SU-DHL-6 (cell line): ENCODE results near the gene OTUD5.

ENCODE experiments used
- H2AFZ ChIP-seq: fragments of 200-600 bp; sonication (generic); 2 replicates; pipeline ENCODE4 v1.6.1; 2014; ENCODE audit warnings: low read depth, mild to moderate bottlenecking, moderate library complexity, mixed read lengths, antibody characterized with exemption, low read length; ENCODE audit not compliant: severe bottlenecking
- H3F3A ChIP-seq: fragments of 200-600 bp; shearing (Covaris generic); 2 replicates; pipeline ENCODE4 v1.6.0; 2016; ENCODE audit warnings: antibody characterized with exemption, mild to moderate bottlenecking; ENCODE audit not compliant: insufficient read depth
- H3K27ac ChIP-seq: fragments of 200-600 bp; sonication (generic); 2 replicates; pipeline ENCODE4 v1.5.1; 2016; ENCODE audit warnings: low read depth, mild to moderate bottlenecking, low read length, moderate library complexity, mixed read lengths
- H3K27me3 ChIP-seq: fragments of 200-600 bp; sonication (generic), shearing (Covaris generic); 2 replicates; pipeline ENCODE4 v1.6.0; 2014; ENCODE audit warnings: mild to moderate bottlenecking, low read length
- H3K36me3 ChIP-seq: fragments of 200-600 bp; sonication (generic); 2 replicates; pipeline ENCODE4 v1.6.1; 2014; ENCODE audit warnings: mild to moderate bottlenecking, low read length, mixed read lengths
- H3K4me2 ChIP-seq: fragments of 300-600, 200-600 bp; shearing (Covaris generic), sonication (generic); 2 replicates; pipeline ENCODE4 v1.6.0; 2014; ENCODE audit warnings: low read length, low read depth, mild to moderate bottlenecking; ENCODE audit not compliant: poor library complexity, severe bottlenecking
- H3K4me3 ChIP-seq: fragments of 200-600 bp; sonication (generic); 2 replicates; pipeline ENCODE4 v1.5.1; 2014; ENCODE audit warnings: antibody characterized with exemption, low read length, mild to moderate bottlenecking, mixed read lengths; ENCODE audit not compliant: insufficient read depth, poor library complexity, severe bottlenecking
- H3K79me2 ChIP-seq: fragments of 200-600 bp; sonication (generic); 2 replicates; pipeline ENCODE4 v1.6.1; 2014; ENCODE audit warnings: mild to moderate bottlenecking, low read length, moderate library complexity; ENCODE audit not compliant: insufficient read depth
- H3K9ac ChIP-seq: fragments of 200-600 bp; sonication (generic); 2 replicates; pipeline ENCODE4 v1.7.0; 2014; ENCODE audit warnings: mild to moderate bottlenecking, low read length
- H3K9me2 ChIP-seq: fragments of 200-600 bp; sonication (generic); replicated peaks from 2 replicates; pipeline ENCODE4 v1.6.1; 2014; ENCODE audit warnings: low read length; ENCODE audit not compliant: insufficient read depth
- H3K9me3 ChIP-seq: fragments of 200-600 bp; sonication (generic); 2 replicates; pipeline ENCODE4 v1.6.1; 2014; ENCODE audit warnings: low read length, mixed read lengths; ENCODE audit not compliant: insufficient read depth
- H4K20me1 ChIP-seq: fragments of 200-600 bp; sonication (generic); 2 replicates; pipeline ENCODE4 v1.6.1; 2014; ENCODE audit warnings: low read depth, mild to moderate bottlenecking, antibody characterized with exemption, low read length, moderate library complexity, mixed read lengths
- EZH2phosphoT487 ChIP-seq: fragments of 200-600 bp; sonication (generic), shearing (Covaris generic); conservative IDR thresholded peaks from 2 replicates; pipeline ENCODE4 v1.6.1; 2018; ENCODE audit warnings: mild to moderate bottlenecking, antibody characterized with exemption, low read length, moderate library complexity, mixed read lengths
- TF ChIP-seq, protein P1 (sequence below): fragments of 200-600 bp; sonication (generic); IDR thresholded peaks from one replicate; pipeline ENCODE4 v1.5.1; 2017; ENCODE audit warnings: antibody characterized with exemption, mild to moderate bottlenecking, low read length, moderate library complexity; ENCODE audit not compliant: insufficient read depth, poor library complexity, severe bottlenecking

The OTUD5 gene

DNA sequence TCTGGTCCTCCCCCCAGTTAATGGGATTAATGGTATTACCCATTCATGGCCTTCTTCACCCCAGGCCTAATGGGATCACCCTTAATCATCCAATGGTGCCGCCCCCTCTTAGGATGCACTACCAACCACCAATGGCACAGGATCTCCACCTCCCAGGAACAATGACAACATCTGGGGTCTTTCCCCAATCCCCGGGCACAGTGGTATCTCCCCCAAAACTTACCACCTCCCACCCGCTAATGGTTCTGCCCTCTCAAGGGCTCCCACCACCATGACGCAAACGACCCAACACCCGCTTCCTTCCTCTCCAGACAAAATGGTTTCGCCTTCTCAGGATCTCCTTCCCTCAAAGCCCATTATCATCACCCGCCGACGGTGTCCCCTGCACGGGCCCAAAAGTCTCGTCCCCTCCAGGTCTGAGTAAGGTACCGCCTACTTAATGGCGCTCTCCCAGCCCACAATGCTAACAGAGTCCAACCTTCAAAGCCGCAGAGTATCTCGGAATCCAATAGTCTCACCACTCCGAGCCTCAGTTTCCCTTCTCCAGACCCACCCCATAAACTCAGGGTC, 44.2 kb upstream of the OTUD5 start:
- Histone ChIP-seq H3K36me3 (no peaks in the 10 kb centered on the region), H3K4me3 (peak overlapping the region; percentile 96), H3K9me2 (no peaks in the 10 kb centered on the region), H3K27me3 (no peaks in the 10 kb centered on the region), H3K27ac (peak overlapping the region; percentile 82), H3K79me2 (peaks cover 8% of the 10 kb centered on the region; the same call in 1 of the 2 replicates), H3K9me3 (no peaks in the 10 kb centered on the region), H3K4me2 (peak overlapping the region; percentile 75), H2AFZ (peak overlapping the region; percentile 94), H3F3A (peaks cover 6% of the 10 kb centered on the region; the same call in 1 of the 2 replicates), H3K9ac (peak overlapping the region; percentile 91), H4K20me1 (no peaks in the 10 kb centered on the region)
- TF ChIP-seq EZH2phosphoT487 = no peak
- TF ChIP-seq, protein P1, sequence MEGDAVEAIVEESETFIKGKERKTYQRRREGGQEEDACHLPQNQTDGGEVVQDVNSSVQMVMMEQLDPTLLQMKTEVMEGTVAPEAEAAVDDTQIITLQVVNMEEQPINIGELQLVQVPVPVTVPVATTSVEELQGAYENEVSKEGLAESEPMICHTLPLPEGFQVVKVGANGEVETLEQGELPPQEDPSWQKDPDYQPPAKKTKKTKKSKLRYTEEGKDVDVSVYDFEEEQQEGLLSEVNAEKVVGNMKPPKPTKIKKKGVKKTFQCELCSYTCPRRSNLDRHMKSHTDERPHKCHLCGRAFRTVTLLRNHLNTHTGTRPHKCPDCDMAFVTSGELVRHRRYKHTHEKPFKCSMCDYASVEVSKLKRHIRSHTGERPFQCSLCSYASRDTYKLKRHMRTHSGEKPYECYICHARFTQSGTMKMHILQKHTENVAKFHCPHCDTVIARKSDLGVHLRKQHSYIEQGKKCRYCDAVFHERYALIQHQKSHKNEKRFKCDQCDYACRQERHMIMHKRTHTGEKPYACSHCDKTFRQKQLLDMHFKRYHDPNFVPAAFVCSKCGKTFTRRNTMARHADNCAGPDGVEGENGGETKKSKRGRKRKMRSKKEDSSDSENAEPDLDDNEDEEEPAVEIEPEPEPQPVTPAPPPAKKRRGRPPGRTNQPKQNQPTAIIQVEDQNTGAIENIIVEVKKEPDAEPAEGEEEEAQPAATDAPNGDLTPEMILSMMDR = no peak

DNA sequence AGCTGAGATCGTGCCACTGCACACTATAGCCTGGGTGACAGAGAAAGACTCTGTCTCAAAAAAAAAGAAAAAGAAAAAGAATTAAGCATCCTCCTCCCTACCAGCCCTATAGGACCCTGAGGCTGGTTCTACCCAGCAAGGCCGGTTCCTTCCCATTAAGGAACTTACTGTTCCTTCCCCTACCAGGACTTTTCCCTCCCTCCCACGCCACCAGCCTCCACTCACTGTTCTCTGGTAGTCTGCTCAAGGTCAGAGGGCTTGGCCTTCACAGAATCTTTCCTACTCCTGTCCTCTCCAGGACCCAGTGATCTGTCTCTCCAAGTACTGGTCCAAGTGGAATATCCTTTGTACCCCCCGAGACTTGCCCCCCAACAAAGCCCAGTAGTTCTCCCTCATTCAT, 43.2 kb upstream of the OTUD5 start:
- peaks cover 8% of the 10 kb centered on the region; the same call in 1 of the 2 replicates for H3K79me2 ChIP-seq
- peaks cover 6% of the 10 kb centered on the region; the same call in 1 of the 2 replicates for H3F3A ChIP-seq
- TF ChIP-seq, protein P1 = no peak
- no peak for TF ChIP-seq EZH2phosphoT487
- no peak overlapping the region for H3K9ac ChIP-seq
- no peak overlapping the region for H3K27ac ChIP-seq
- no peaks in the 10 kb centered on the region for H3K36me3 ChIP-seq
- H3K27me3 ChIP-seq = no peaks in the 10 kb centered on the region
- no peak overlapping the region for H2AFZ ChIP-seq
- H3K9me3 ChIP-seq = no peaks in the 10 kb centered on the region
- H3K4me2 ChIP-seq = peak overlapping the region; percentile 75
- H4K20me1 ChIP-seq = no peaks in the 10 kb centered on the region
- no peak overlapping the region for H3K4me3 ChIP-seq
- no peaks in the 10 kb centered on the region for H3K9me2 ChIP-seq

DNA sequence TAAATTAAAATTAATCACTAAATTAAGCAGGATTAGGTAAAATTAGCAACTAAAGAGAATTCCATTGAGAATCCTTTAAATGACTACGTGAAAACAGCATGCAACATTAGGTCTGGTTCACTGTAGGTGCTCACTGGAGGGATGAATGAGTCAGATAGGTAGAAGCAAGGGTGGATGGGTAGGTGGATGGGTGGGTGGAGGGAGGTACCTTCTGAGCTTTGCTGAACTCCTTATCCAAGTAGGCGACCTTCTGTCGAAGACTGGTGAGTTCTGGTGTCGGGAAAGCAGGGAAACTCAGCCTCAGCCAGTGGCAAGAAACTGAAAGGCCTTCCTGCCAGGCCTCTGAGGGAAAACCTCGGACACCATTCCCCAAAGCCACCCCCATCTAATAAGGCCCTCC, 41.6 kb upstream of the OTUD5 start:
- no peak overlapping the region for H3K27ac ChIP-seq
- no peaks in the 10 kb centered on the region for H3K9me2 ChIP-seq
- no peaks in the 10 kb centered on the region for H4K20me1 ChIP-seq
- peaks cover 8% of the 10 kb centered on the region; the same call in 1 of the 2 replicates for H3K79me2 ChIP-seq
- peaks cover 5% of the 10 kb centered on the region; the same call in 1 of the 2 replicates for H3F3A ChIP-seq
- H3K4me2 ChIP-seq = no peak overlapping the region
- H3K9ac ChIP-seq = no peak overlapping the region
- no peak overlapping the region for H2AFZ ChIP-seq
- H3K36me3 ChIP-seq = no peaks in the 10 kb centered on the region
- TF ChIP-seq, protein P1 = no peak
- no peak for TF ChIP-seq EZH2phosphoT487
- H3K9me3 ChIP-seq = no peaks in the 10 kb centered on the region
- H3K27me3 ChIP-seq = no peaks in the 10 kb centered on the region
- no peak overlapping the region for H3K4me3 ChIP-seq
